NOMO-1 treated with DMSO at 0.1 percent for 48 hours (cell line): ENCODE results near the gene TUBA3C.

ENCODE experiments used
- DNase-seq: peaks from one replicate; lab custom pipeline; 2025; ENCODE audit not compliant: unreplicated experiment; lab: John Stamatoyannopoulos, UW

Gene TUBA3C

DNA sequence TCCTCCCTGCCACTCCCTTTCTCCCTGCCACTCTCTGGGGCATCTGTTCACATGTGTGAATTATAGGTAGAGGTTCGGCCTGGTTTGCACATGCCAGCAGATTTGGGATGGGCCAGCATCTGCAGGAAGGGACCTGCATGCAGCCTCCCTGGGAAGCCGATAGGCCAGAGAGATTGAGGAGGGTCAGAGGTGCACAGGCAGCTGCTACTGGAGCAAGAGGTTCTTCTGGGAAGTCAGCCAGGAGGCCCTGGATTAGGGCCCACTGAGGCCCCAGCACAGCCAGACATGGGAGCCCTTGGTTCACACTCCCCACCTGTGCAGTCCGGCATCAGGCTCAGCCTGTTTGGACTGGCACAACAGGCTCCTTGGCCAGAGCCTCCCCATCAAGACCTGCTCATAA lies 12.1 kb downstream of the TUBA3C start:
- no peak for DNase-seq

DNA sequence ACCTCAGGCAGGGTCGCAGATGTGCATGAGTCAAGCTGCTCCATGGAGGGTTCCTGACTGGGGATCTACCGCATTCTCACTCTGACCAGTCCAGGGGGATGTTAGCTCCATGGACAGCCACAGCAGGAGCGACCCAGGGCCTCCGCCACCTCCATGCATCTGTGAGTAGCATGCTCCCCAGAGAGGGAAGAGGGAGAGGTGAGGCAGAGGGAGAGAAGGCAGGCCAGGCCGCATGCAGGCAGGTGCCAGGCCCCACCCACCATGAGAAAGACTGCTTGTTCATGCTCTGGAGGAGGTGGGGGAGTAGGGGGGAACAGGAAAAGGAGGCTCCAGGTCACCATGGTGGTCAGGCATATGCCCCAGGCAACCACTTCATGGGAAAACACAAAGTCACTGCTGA lies 20.3 kb downstream of the TUBA3C start:
- DNase-seq: no peak

DNA sequence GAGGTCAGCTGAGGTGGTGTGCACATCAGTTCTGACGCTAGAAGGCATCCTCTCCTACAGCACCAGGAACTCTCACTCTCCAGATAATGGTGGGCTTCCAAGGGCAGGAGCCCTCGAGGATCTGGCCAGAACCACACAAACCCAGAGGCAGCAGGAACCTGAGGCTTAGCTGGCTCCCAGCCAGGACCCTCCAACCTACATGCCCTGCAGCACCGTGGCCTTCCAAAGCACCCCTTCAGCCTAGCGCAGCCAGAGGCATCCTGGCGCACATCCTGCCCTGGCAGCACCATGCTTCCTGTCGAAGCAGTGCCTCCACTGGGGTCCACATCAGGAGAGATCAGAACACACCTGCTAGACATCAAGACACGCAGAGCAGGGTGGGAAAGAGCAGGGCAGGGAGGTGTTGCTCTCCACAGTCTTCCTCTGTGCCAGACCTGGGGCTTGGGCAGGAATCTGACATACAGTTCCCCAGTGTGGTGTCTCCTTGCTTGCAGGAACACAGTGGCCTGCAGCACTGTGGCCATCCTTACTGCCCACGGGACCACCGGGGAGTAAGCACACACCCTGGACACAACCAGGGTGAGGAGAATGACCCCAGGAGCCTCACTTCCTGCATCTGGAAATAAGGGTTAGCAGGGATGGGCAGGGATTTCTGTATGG lies 21.7 kb downstream of the TUBA3C start:
- no peak for DNase-seq

DNA sequence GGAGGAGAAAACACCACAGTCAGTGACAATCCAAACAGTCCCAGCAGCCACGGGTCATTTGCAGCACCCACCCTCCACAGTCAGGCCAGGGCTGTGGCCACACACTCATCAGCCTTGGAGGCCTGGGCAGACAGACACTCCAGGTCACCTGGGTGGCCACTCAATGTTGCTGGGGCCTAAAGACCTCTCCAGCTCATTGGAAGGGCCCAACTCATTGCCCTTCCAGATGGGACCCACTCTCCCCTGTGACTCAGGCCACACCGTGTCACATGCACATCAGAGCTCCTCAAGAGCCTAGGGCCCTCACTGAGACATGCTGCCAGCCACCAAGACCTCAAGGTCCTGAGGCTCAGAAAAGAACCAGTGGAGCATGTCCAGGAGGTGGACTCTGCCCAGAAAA lies 22.4 kb downstream of the TUBA3C start:
- no peak for DNase-seq

DNA sequence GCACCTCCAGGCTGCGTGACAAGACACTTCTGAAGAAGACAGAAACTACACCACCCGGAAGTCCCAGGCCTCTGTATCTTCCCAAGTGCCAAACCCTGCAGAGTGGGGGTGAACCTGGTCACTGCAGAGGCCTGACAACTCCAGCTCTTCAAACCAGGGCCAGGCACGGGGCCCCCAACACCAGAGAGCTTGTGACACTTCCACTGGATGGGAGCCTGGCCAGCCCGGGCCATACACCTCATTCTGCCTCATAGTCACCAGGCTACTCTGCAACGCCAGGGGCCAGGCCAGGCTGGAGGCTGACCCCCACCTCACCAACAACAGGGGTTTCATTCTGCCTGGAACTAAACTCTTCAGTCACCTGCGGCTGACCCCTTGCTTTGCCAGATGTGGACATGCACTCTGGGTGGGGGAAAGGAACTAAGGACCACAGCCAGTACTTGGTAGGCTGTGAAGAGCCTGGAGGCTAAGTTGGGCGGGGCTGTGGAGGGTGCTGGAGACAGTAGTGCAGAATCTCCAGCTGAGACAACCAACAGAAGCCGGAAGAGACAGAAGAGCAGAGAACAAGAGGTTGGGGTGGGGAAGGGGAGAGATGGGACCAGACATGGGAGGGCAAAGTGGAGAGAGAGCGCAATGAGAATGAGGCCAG lies 23.0 kb downstream of the TUBA3C start:
- no peak for DNase-seq

DNA sequence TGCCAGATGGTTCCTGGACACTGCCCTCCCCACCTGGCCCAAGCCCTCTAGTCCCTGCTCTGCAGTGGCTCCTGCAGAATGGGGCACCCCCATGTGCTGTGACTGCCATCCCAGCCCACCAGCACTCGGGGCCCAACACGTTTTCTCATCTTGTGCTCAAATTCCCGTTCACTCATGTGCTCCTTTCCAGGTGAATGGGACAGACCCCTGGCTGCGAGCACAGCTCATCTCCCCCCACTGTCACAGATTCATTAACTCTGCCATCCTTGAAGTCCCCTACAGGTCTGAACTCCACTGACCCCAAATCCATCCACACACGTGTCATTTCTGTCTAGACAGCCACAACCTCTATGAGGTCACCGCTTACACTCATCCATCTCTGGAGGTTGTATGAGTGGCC lies 23.6 kb downstream of the TUBA3C start:
- no peak for DNase-seq

DNA sequence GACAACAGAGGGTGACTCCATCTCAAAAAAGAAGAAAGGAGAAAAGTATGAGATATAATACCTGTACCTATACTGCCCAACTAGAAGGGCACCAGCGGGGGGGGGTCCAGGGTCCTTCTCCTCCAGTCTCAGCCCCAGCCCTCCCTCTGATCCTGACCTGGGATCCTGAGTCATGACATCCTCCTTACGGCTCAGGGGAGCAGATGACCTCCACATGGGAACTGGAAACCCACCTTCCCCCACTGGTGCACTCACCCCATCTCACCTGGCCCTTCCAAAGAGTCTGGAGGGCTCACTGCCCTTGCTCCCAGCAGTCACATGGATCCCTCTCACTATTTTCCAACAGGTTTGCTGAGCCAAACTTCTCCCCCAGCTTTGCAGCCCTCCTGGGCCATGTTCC lies 24.2 kb downstream of the TUBA3C start:
- no peak for DNase-seq

DNA sequence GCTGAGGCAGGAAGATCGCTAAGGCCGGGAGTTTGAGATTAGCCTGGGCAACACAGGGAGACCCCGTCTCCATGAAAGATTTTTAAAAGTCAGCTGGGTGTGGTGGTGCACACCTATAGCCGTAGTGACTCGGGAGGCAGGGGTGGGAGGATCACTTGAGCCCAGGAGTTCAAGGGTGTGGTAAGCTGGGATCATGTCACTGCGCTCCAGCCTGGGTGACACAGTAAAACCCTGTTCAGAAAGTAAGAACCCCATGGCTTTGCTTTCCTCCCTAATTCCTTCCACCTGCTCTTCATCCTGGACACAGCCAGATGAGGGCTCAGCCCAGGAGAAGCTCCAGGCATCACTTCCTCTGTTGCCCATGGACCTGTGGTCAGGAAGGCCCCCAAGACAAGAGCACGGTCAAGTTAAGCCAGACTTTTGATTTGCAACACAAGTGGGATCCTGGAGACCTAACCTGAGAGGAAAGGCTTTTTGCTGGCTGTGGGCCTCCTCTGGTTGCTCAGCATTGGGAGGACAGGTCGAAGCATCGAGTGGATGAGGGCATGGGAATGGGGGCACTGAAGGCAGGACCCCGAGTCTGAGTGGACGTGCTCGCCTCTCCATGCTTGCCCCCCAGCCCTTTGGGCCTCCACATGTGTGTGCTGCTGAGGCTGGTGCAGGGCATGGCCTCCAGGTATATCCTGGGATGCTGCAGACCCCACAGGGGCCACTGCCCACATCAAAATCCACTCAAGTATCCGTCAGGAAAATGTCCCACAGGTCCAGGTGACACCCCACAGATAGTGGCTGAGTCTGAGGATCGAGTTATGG lies 25.4 kb downstream of the TUBA3C start:
- no peak for DNase-seq

DNA sequence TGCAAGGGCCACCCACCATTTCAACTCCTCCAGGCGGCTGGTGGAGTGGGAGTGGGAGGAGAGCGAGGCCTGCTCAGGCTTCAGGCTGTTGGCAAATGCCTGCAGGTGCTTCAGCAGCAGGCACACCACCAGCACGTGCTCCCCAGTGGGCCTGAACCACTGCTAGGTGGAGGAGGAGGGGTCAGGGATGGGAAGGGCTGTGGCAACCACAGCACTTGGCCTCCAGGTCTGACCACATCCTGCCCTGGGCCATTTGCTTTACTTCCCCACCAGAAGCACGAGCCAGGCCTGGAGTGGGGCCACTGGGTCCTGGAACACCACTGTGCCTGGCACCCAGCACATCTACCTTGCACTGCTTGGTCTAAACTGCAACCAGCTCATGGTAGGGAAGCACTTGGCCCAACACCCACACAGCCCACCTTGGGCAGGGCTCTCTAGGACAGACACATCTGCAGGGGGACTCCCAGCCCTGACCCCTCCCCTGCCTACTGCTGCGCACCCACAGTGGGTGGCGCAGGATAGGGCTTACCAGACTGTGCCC lies 26.2 kb downstream of the TUBA3C start:
- peak; percentile 13 for DNase-seq

DNA sequence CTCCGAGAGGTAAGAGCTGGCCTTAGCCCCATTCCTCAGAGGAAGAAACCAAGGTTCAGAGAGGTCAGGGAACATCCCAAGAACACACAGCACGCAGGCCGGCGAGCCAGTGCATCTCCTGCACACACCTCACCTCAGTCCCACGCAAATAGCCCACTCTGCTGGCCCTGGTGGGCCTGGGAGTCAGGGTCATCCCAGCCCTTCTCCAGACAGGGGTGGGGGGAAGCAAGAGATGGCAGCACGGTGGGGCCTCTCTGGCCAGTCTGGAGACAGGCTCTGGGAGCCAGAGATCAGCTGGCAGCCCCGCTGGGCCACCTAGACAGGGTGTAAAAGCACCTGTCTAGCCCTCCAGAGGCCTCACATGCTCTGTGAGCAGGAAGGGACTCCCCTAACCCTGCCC lies 26.8 kb downstream of the TUBA3C start:
- DNase-seq: no peak

DNA sequence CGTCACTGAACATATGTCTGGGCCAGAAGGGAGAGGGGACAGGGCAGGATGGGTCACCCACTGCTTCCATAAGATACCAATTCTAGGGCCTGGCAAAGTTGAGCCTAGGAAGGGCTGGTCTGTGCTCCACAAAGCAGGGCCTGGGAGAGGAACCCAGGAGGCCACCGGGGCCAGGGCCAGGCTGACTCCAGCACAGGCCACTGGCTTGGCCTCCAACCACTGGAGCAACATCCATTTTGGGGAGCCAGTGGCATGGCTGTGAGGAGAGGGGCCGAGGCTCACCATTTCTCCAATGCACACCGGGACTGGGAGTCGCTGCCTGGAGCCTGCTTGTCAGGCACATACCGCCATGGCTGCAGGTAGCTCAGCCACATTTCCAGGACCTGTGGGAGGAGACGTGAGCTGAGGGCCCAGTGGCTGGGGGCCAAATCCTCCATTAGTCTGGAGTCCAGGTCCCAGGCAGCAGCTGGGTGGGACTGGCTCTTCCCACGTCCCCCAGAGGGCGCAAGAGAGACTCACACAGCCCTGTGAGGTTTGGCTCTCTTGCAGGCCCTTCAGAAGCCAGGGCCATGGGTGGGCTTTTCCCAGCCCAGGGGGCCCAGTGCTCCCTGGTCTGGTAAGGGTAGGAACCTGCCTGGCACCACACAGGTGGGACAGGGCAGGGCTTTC lies 27.7 kb downstream of the TUBA3C start:
- no peak for DNase-seq

DNA sequence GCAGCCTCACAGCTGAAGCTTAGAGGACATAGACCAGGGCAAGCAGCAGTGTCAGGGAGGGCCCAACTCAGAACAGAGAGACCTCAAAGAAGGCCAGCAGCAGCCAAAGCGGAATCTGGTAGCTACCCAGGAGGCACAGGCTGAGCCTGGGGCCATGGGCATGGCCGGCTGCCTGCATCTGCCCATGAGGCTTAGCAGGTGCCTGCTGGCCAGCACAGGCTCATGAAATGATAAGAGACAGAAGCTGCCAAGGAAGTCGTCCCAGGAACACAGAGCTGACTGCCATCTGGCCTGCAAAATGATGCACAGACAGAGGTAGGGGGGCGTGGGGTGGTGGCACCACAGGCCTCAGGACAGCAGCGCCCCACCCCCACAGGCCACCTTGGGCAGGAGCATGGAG lies 29.2 kb downstream of the TUBA3C start:
- no peak for DNase-seq

DNA sequence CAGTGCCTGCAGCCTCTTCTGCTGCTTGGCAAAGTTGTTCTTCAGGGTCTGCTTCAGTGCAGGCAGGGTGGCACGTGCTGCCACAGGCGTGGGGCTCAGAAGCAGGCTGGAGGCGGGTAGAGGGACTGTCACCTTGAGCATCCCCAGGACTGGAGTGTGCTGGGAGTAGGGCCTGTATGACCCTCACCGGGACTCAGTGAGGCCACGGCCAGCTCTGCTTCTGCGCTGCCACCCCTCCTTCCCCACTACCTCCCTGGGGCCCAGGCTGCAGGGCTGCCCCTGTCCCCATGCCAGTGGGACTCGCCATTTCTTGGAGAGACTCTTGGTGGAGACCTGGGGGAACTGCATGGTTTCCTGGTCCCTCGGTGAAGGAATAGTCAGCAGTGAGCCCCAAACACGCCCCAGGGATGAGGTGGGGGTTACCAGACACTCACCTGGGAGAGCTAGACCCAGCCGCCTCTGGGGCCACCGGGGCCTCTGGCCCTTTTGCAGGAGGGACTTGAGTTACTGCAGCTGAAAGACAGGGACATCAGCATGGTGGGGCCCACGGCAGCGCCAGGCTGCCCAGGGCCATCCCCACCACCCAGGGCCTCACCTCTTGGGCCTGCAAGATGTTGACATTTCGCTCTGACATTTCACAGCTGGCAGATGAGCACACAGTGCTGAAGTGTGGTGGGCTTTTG lies 29.9 kb downstream of the TUBA3C start:
- DNase-seq: no peak

DNA sequence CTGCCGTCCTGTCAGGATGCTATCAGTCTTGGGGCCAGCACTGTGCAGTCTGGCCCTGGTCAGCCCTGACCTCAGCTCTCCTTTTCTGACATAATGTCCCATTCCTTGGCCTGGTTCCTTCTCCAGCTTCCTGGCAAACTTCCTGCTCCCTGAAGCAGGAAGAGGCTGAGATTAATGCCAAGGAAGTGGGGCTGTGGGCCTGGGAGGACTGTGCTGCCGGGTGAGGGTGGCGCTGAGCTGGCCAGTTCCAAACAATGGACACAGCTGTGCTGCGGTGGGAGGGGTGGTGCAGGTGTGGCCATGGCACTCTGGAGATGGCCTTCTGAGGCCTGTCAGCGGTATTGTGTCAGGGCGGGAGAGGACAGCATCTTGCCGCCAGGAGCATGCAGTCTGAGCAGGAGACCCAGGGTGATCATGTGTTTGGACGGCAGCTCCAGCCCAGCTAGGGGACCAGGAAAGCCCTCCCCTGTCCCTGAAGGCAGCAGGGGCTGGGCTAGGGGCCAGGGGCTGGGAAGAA lies 30.9 kb downstream of the TUBA3C start:
- no peak for DNase-seq

DNA sequence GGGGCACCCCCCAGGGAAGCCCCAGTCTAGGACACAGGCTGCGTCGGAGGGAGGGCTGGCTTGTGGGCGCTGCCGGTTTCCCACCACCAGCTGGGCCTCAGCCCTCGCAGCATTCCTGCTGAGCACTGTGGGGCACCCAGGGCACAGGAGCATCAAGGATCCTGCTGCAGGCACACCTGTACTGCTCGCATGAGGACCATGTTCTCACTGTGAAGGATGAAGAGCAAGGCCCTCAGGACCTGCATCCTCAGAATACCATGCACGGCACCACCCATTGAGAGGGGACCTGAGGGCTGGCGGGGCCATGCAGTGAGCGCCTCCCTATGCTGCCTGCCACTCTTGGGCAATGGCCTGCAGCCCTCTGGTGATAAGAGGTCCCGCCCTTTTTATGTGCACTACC lies 31.4 kb downstream of the TUBA3C start:
- no peak for DNase-seq

DNA sequence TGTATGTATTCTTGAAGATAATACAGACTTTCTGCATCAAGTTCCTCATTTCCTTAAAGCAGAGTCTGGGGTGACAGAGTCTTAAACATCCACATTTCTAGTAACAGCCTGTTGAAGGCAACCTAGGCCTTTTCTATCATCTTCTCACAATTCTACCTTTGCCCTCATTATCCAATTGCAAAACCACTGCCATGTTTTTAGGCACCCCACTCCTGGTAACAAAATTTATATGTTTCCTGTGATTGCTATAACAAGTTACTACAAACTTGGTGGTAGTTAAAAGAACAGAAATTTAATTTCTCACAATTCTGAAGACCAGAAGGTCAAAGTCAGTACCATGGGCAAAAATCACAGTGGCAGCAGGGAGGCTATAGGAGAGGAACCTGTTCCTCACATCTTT lies 33.1 kb downstream of the TUBA3C start:
- DNase-seq: no peak
